GM23338 (cell line): Measurements from ENCODE around the gene CD300LB.

Source experiments
- CTCF ChIP-seq, 2 experiments: fragments of 200-600 bp in 1 of 2; sonication (generic) in 1 of 2; conservative IDR thresholded peaks; 2 replicates each; pipeline versions ENCODE4 v1.5.1 to v1.6.1; 2016 to 2017; ENCODE audit warnings: antibody characterized with exemption in 2 of 2, low read depth in 2 of 2, mild to moderate bottlenecking in 2 of 2, moderate library complexity in 1 of 2
- EZH2 ChIP-seq: fragments of 200-600 bp; sonication (generic); IDR thresholded peaks from one replicate; pipeline ENCODE4 v1.8.0; 2017; ENCODE audit warnings: antibody characterized with exemption, mild to moderate bottlenecking, low read depth; ENCODE audit not compliant: unreplicated experiment
- EZH2phosphoT487 ChIP-seq: fragments of 200-600 bp; sonication (generic); IDR thresholded peaks from one replicate; pipeline ENCODE4 v1.8.1; 2018; ENCODE audit warnings: antibody characterized with exemption; ENCODE audit not compliant: unreplicated experiment
- POLR2AphosphoS5 ChIP-seq: IDR thresholded peaks from 2 replicates; pipeline ENCODE4 v1.6.1; 2016; ENCODE audit warnings: antibody characterized with exemption, low read depth

GRCh38 chr17:74549343-74549742, 18.1 kb upstream of the CD300LB start:
- TF ChIP-seq CTCF (conservative IDR thresholded peaks at IDR 0.05; ENCODE audit: low read depth in 2 of 2) (no peak), POLR2AphosphoS5 (no peak), EZH2 (no peak), EZH2phosphoT487 (no peak)
